ENCODE data around the gene RASAL2. TPM values are rescaled to one million over a fixed set of nuclear protein-coding genes. Genes with fewer than 3 reads are reported as not detected.

The RASAL2 gene
- total and polyA plus RNA-seq, 9 of the 15 experiments (the other 6 are each of a cell fraction or from before 2014, with no cell fraction given), result 0.13 to 1.0 (median 0.62) TPM

DNA sequence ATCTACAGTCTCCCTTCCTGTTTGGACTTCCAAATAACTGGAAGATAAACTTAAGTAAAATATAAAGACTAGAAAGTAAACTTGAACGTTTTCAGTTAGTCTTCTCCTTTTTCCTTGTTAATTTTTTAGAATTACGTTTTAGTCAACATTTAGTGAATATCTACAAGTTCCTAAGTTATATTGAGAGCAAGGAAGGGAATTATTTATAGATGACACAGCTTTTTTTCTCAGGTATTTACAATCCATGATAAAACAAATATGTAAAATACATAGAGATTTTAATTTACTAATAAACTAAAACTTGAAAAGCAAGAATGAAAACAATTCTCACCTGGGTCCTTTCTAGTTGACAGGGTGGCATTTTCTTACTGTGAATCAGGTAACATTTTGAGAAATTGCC lies 313.3 kb downstream of the RASAL2 start:
- no peak overlapping the region for H2AFZ ChIP-seq (ENCODE audit: low read depth, low read length)
- intact Hi-C loops (cut with micrococcal nuclease), result no loop called here
- 0% methylated on average over 2 of the region's 2 CpGs for WGBS (ENCODE audit: insufficient coverage, low coverage, missing lambda C conversion rate)
- no peak overlapping the region for H3K9ac ChIP-seq (ENCODE audit: insufficient read depth in 1 of 2, low read depth in 2 of 2, low read length in 2 of 2)
- no peak overlapping the region for H3K4me3 ChIP-seq
- H3K4me2 ChIP-seq (ENCODE audit: insufficient read depth, low read length), result no peak overlapping the region
- no peaks in the 10 kb centered on the region for H3K36me3 ChIP-seq (ENCODE audit: control insufficient read depth, insufficient read depth, low read length)
- no peaks in the 10 kb centered on the region for H3K4me1 ChIP-seq (replicated peaks in 1 of 2; ENCODE audit: control insufficient read depth in 2 of 2, insufficient read depth in 2 of 2, low read length in 2 of 2)
- no peaks in the 10 kb centered on the region for H3K79me2 ChIP-seq (ENCODE audit: control insufficient read depth, insufficient read depth, low read length)
- H4K20me1 ChIP-seq (replicated peaks; ENCODE audit: control insufficient read depth, insufficient read depth, low read length), result no peaks in the 10 kb centered on the region
- no peak overlapping the region for H3K27ac ChIP-seq (ENCODE audit: extremely low read depth, low read depth, low read length)
- FAIRE-seq (no peak), ATAC-seq (no peak), DNase-seq (ENCODE audit: extremely low read depth in 1 of 4, low spot score in 3 of 4) (no peak)
- in situ Hi-C loops (cut with MboI), result no loop called here
- no peaks in the 10 kb centered on the region for H3K9me1 ChIP-seq (ENCODE audit: control insufficient read depth, insufficient read depth, low read length)
- ChIA-PET POLR2A (no interaction called here), CTCF (ENCODE audit: low intra/inter-chr PET ratio) (interaction anchor here (0.6 kb wide), 1 partner anchor 44 kb away, joined by 3 read pairs; no protein-coding TSS in a partner anchor)
- H3K27me3 ChIP-seq (ENCODE audit: control insufficient read depth in 2 of 2, insufficient read depth in 2 of 2, low read length in 2 of 2), result no peaks in the 10 kb centered on the region
- no peaks in the 10 kb centered on the region for H3K9me3 ChIP-seq (replicated peaks; ENCODE audit: control insufficient read depth, insufficient read depth, low read depth, low read length)
- TF ChIP-seq ZNF316 (IDR thresholded peaks at IDR 0.05) (peak; percentile 63), NFIC (IDR thresholded peaks at IDR 0.05) (no peak), RBM15 (IDR thresholded peaks at IDR 0.05; ENCODE audit: insufficient read depth, low read length) (no peak), CREBBP (IDR thresholded peaks at IDR 0.05; ENCODE audit: low read depth, low read length) (no peak), ZNF274 (IDR thresholded peaks at IDR 0.05; ENCODE audit: borderline replicate concordance, low read depth, low read length) (no peak), ZNF76 (CRISPR knock-in tag; IDR thresholded peaks at IDR 0.05; ENCODE audit: borderline replicate concordance) (no peak), C11orf30 (IDR thresholded peaks at IDR 0.05; ENCODE audit: low read depth) (peak; percentile 53), MAFG (tag; conservative IDR thresholded peaks at IDR 0.05) (0 out of 2 replicates have a peak, but pooled peaks have one; percentile 27), NCOA1 (IDR thresholded peaks at IDR 0.05; ENCODE audit: low read depth) (no peak)
- TF ChIP-seq, protein P1, sequence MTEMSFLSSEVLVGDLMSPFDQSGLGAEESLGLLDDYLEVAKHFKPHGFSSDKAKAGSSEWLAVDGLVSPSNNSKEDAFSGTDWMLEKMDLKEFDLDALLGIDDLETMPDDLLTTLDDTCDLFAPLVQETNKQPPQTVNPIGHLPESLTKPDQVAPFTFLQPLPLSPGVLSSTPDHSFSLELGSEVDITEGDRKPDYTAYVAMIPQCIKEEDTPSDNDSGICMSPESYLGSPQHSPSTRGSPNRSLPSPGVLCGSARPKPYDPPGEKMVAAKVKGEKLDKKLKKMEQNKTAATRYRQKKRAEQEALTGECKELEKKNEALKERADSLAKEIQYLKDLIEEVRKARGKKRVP (CRISPR knock-in tag; IDR thresholded peaks at IDR 0.05), result no peak
- no TSS peak for BruUV-seq (replicated peaks)

All from K562 (cell line).